H54 (cell line): ENCODE data around the gene GLCCI1.
A peak's percentile ranks its signal among the peaks of the same experiment; 100 is the strongest.
"Not testable (repeated sequence)": the region's sequence is repeated elsewhere in the genome, so short reads cannot be mapped to it uniquely, and the experiment has no call there.

Source experiments
- DNase-seq: peaks from one replicate; pipeline ENCODE4 v3.0.0; 2011; ENCODE audit warnings: low spot score, mixed read lengths; ENCODE audit not compliant: insufficient read length
- FAIRE-seq: peaks from 3 replicates; lab custom pipeline; 2011; peaks lifted over from hg19 to GRCh38; lab: Jason Lieb, UNC
- POLR2A ChIP-seq: IDR thresholded peaks from 2 replicates; pipeline ENCODE4 v1.6.1; 2011; ENCODE audit warnings: low read depth, mild to moderate bottlenecking, low read length

The GLCCI1 gene

GRCh38 chr7:8092140-8092539, 123.5 kb downstream of the GLCCI1 start:
- no peak for TF ChIP-seq POLR2A
- FAIRE-seq = no peak
- no peak for DNase-seq

GRCh38 chr7:8094164-8095140, 125.9 kb downstream of the GLCCI1 start:
- DNase-seq = no peak
- no peak for TF ChIP-seq POLR2A
- no peak for FAIRE-seq

DNA sequence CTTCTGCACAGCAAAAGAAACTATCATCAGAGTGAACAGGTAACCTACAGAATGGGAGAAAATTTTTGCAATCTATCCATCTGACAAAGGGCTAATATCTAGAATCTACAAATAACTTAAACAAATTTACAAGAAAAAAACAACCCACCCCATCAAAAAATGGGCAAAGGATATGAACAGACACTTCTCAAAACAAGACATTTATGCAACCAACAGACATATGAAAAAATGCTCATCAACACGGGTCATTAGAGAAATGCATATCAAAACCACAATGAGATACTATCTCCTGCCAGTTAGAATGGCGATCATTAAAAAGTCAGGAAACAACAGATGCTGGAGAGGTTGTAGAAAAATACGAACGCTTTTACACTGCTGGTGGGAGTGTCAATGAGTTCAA, 132.7 kb downstream of the GLCCI1 start:
- not testable (repeated sequence) for FAIRE-seq, DNase-seq

GRCh38 chr7:8103282-8103681, 134.7 kb downstream of the GLCCI1 start:
- TF ChIP-seq POLR2A = no peak
- DNase-seq = no peak
- FAIRE-seq = no peak

- TF ChIP-seq POLR2A = no peak
- FAIRE-seq (no peak), DNase-seq (no peak)
These were observed 137.0 kb downstream of the GLCCI1 start for GRCh38 chr7:8105449-8106095.

DNA sequence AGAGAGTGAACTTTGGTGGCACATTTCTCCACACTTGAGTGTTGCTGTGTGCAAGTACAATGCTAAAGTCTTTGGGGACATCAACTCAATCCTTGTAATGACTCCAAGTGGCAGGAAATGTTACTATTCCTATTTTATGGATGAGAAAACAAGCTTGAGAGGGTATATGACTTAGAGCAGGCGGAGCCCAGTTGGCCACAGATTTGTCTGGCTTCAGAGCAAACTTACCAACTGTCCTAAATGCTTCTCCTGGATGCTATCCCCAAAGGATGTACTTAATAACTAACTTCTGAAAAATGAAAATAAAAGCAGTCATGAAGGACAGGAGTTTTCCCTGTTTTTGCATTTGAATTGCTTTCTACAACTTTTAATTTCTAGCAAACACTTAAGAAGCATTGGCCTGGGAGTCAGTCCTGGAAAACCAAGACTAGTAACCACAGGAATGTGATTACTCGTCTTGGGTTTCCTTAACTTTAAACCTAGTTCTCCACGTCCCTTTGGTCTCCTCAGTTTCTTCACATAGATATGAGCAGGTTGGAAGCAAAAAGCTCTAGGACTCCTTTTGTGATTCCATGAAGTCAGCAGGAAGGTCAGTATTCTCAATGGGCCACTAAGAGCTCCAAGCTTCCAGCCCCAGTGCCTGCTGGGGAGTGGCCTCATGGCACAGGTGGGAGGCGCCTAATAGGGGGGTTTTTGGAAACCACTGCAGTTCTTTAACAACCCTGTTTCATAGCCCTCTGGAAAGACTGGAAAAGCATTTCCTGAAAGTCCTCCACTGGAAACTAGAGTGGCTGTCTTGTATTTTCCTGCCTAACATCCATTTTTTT, 140.8 kb downstream of the GLCCI1 start:
- TF ChIP-seq POLR2A = no peak
- no peak for FAIRE-seq

GRCh38 chr7:8111282-8111960, 142.8 kb downstream of the GLCCI1 start:
- FAIRE-seq = no peak
- no peak for DNase-seq
- no peak for TF ChIP-seq POLR2A

More for the DNA sequence above, 140.8 kb downstream of the GLCCI1 start:
- peak; percentile 55 for DNase-seq

DNA sequence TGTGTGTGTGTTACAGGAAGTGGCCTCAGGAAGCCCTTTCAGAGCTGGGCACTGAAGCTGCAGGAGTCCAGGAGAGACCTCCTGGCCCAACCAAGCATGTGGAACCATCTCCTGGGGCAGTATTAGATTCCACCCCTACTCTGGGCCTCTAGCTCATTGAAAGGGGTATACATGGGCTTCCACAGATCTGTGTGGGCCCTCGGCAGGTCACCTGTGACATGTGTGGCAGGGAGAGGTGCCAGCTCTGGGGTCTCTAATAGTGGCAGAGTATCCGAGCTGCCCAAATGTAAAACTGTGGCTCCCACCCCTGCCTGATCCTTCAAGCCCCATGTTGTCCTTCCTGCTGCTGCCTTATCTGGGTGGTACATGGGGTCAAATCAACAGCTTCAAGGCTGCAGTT, 144.1 kb downstream of the GLCCI1 start:
- TF ChIP-seq POLR2A = no peak
- no peak for FAIRE-seq
- no peak for DNase-seq

DNA sequence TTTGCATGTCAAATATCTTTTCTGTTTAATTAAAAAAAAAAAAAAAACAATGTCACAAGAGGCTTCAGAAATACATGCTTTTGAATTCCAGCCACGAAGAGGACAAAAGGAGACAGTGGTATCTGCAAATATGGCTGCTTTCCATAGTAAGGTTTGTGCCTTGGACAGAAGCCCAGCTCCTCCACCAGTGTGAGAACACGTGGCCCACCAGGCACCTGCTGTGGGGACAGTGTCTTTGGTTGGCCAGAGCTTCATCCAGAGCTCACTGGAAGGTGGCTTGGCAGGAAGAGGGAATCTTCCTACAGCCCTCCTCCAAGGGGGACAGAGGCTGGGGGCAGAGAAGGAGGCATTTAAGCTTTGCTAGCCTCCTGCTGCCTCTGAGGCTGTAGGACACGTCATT, 144.6 kb downstream of the GLCCI1 start:
- DNase-seq (no peak), FAIRE-seq (no peak)
- no peak for TF ChIP-seq POLR2A

DNA sequence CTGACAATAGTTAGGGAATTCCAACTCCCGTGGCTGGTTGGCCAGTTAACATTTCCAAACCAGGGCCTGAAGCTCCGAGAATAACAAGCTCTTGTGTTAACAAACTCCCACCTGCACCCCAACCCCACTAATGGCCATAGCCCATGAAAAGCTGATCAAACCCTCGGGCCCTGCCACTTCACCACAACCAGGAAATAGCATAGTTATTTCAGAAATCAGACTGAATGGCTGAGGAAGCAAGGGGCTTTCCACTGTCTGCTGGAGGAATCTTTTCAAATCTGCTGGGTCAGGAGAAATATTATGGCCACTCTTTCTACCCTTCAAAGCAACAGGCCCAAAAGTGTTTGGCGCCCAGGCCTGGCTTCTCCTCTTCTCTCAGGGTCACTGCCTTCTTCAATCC, 145.6 kb downstream of the GLCCI1 start:
- FAIRE-seq (no peak), DNase-seq (no peak)
- TF ChIP-seq POLR2A = no peak

GRCh38 chr7:8115547-8116402, 147.2 kb downstream of the GLCCI1 start:
- no peak for FAIRE-seq
- DNase-seq = no peak
- no peak for TF ChIP-seq POLR2A

DNA sequence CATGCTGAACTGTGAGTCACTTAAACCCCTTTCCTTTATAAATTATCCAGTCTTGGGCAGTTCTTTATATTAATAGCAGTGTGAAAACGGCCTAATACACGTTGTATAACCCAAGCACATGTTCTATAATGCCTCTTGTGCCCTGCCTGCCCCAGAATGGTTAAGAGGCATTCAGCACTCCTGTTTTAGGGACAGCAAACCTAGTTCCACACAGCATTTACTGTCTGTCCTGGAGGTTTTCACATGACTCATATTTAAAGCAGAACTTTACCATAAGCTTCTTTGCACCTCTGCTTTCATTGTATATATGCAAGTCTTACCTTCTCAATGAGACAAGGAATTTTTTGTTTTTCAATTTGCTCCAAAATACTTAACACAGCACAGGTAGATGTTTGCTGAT, 148.6 kb downstream of the GLCCI1 start:
- DNase-seq = no peak
- FAIRE-seq = no peak
- TF ChIP-seq POLR2A = no peak
